Activated CD4-positive, alpha-beta T cell treated with anti-CD3 and anti-CD28 coated beads, Interleukin-2, amount 50 U/mL, for 1 hour (primary cell): ENCODE results near the gene PRR5.

ENCODE experiments used
- DNase-seq: peaks from one replicate; pipeline ENCODE4 v3.0.0-alpha.2; 2020

Gene PRR5

DNA sequence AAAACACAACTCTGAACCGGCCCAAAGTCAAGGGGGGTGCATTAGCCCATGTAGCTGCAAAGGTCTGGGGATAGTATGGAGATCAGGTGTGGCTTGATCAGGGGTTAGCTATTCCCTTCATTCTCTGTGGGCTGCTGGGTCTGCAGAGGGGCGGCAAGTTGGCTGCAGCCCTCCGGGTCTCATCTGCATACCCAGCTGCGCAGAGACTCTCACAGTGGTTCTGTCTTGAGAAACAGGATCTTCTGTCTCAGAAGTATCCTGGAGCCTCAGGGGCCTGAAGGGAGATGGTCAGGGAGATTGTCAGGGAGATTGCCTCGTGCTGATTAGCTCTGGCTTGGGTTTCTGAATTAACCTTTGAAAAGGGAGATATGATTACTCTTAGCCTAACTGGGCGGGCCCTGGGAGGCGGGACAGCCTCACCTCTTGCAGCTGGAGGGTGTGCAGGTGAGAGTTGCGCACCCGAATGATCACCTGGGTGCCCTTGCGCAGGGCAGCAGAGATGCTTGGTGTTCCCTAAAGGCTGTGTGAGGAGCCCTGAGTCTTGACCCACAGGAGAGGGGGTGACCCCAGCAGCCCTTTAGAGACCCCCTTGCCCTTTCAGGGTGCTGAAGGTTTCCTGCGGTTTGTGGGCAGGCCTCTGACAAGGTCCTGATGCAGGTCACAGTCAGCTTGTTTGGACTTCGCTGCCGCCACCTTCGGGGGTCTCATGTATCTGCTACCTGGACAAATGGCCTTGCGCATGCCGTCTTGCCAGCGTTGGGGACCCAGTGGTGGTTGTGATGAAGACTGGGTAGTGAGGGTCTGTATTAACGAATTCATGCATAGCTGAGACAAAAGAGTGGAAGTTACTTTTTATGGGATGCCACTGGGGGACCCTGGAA, 57.7 kb downstream of the PRR5 start:
- DNase-seq, result no peak

- no peak for DNase-seq
Measured at GRCh38 chr22:44760476-44760875, 58.5 kb downstream of the PRR5 start.

- no peak for DNase-seq
Measured at GRCh38 chr22:44761025-44761424, 59.0 kb downstream of the PRR5 start.

DNA sequence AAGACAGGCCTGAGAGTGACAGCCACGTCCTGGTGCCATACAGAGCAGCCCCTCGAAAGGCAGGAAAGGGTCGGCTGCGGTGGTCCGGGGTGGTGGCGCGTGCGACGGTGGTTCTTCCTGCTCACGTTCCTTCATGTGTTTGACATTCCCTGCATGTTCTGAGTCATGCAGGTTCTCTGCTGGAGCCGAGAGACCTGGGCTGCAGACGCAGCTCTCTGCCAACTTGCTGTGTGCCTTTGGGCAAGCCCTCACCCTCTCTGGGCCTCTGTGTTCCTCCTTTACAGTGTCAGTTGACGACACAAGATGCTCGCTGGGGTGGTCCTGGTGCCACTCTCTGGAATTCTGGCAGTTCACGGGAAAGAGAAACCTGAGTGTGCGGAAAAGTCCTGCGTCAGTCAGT, 62.4 kb downstream of the PRR5 start:
- DNase-seq, result no peak

GRCh38 chr22:44764974-44765373, 63.0 kb downstream of the PRR5 start:
- no peak for DNase-seq

DNA sequence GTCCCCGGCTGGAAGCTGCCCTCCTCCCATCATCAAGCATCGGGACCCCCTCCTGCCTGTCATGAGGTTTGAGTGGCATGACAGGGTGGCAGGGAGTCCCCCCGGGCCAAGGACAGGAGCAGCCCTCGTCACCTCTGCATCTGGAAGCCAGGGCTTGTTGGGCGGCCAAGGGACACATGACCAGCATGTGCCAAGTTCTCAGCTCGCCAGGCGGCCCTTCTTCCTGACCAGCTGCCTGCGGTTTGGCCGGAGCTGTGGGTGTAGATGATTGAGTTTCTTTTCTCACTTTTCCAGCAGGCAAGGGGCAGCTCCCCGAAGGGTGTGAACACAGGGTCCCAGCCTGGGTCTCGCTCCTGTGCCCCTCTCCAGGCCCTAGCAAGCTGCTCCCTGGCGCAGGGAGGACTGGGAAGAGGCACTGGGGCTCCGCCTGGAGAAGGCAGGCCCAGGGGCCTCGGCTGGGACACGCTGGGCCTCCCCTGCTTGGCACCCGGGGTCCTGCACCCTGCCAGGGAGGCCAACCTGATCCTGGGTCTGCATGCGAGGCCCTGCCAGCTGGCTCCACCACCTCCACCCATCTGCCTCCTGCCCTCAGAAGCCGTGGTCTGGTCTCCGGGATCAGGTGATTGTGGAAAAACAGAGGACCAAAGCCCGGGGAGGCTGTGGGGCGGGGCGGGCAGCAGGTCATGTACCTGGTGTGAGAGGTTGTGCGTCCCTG, 63.7 kb downstream of the PRR5 start:
- DNase-seq, result no peak

- DNase-seq, result no peak
Measured at GRCh38 chr22:44773082-44773481, 71.1 kb downstream of the PRR5 start.

DNA sequence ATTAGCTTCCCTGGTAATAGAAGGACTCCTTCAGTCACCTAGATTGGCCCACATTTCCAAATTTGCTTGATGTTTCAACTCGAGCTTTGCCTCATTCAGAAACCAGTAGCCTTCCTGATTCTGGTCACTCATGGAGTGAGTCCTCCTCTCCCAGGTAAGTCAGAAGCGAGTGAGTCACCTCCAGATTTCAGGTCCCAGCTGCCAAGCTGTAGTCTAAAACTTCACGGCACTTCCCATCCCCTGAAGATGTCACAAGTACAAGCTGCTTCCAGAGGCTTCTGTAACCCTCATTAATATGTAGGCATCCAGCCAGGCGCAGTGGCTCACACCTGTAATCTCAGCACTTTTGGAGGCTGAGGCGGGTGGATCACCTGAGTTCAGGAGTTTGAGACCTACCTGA, 73.9 kb downstream of the PRR5 start:
- no peak for DNase-seq

- DNase-seq, result no peak
Measured at GRCh38 chr22:44776605-44777363, 74.8 kb downstream of the PRR5 start.

DNA sequence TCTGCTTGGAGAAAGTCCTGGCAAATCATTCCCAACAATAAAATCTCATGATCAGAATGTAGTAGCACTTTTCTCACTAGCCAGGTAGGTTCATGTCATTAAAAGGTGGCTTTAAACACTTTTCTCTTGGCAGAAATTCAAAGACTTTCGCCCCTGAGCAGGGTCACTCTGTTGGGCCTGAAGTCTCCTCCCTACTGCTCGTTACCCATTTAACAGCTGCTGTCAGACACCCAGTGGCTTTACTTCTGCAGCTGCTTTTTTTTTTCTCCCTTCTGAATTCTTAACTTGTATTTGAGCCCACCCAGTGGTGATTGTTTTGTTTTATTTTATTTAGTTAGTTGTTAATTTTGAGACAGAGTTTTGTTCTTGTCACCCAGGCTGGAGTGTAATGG, 75.4 kb downstream of the PRR5 start:
- DNase-seq, result no peak

DNA sequence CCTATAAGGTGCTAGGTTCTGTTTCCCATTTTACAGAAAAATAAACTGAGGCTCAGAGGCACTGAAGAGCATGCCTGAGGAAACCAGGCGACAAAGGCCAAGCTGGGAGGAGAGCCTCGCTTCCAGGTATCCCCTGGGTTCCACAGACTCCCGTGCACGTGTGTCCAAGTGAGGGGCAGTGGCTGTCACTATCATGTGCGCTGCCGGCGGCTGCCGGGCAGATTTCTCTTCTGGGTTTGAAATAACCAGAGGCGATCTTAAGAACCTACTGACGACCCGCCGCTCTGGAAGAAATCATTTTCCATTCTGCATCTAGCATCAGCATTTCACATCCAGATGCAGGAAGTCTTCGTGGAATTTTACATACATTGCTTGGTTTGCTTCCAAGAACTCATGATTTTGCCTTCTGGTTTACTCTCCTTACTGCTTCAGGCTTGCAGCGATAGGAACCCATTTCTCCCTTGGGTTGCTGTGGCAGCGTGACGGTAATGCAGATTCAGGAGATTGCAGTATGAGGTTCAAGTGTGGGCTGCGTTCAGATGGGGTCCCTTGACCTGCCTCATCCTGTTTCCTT, 79.0 kb downstream of the PRR5 start:
- no peak for DNase-seq

DNA sequence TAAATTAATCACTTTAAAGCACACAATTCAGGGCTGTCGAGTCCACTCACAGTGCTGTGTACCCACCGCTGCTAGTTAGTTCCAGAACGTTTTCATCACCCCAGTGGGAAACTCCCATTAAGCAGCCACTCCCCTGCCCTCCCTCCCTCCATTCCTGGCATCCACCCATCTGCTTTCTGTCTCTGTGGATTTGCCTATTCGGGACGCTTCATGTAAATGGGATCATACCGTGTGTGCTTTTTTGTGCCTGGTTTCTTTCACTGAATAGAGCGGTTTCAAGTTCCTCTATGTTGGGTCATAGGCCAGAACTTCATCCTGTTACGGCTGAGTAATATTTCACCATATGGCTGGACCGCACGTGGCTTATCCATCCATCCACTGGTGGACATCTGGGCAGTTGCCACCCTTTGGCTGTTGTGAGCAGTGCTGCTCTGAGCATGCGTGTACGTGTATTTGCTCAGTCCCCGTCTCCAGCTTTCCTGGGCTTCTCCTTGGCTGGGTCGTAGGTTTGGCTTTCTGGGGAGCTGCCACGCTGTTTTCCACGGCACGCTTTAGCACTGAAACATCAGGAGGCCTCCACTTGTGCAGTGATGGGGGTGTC, 80.5 kb downstream of the PRR5 start:
- DNase-seq, result no peak

- DNase-seq, result no peak
Measured at GRCh38 chr22:44783091-44783490, 81.1 kb downstream of the PRR5 start.

GRCh38 chr22:44783581-44783980, 81.6 kb downstream of the PRR5 start:
- DNase-seq, result no peak

GRCh38 chr22:44786136-44786535, 84.1 kb downstream of the PRR5 start:
- DNase-seq, result no peak

GRCh38 chr22:44786610-44787009, 84.6 kb downstream of the PRR5 start:
- no peak for DNase-seq
